MM.1S (cell line): ENCODE data around the gene RAB6B.

Experiments used
- DNase-seq: peaks from one replicate; pipeline ENCODE4 v3.0.0-alpha.2; 2015
- H2AFZ ChIP-seq: fragments of 300-600 bp; sonication (generic); 2 replicates; pipeline ENCODE4 v1.6.0; 2016; ENCODE audit warnings: antibody characterized with exemption, low read length
- H3F3A ChIP-seq: fragments of 300-600 bp; sonication (generic); 2 replicates; pipeline ENCODE4 v1.6.1; 2016; ENCODE audit warnings: mild to moderate bottlenecking, antibody characterized with exemption, low read length, moderate library complexity, mixed read lengths; ENCODE audit not compliant: insufficient read depth
- H3K27ac ChIP-seq: fragments of 300-600 bp; sonication (generic); 2 replicates; pipeline ENCODE4 v1.5.1; 2016; ENCODE audit warnings: mild to moderate bottlenecking, low read length
- H3K27me3 ChIP-seq: fragments of 300-600 bp; sonication (generic); replicated peaks from 2 replicates; pipeline ENCODE4 v1.6.0; 2016; ENCODE audit warnings: low read length; ENCODE audit not compliant: insufficient read depth
- H3K36me3 ChIP-seq: fragments of 300-600 bp; sonication (generic); replicated peaks from 2 replicates; pipeline ENCODE4 v1.6.1; 2016; ENCODE audit warnings: mild to moderate bottlenecking, low read length, mixed read lengths; ENCODE audit not compliant: insufficient read depth
- H3K4me1 ChIP-seq: fragments of 300-600 bp; sonication (generic); 2 replicates; pipeline ENCODE4 v1.6.1; 2016; ENCODE audit warnings: low read length, mixed read lengths
- H3K4me2 ChIP-seq: fragments of 300-600 bp; sonication (generic); 2 replicates; pipeline ENCODE4 v1.6.0; 2016; ENCODE audit warnings: low read depth, low read length
- H3K4me3 ChIP-seq: fragments of 300-600 bp; sonication (generic); 2 replicates; pipeline ENCODE4 v1.5.1; 2016; ENCODE audit warnings: low read length, mixed read lengths
- H3K79me2 ChIP-seq: fragments of 300-600 bp; sonication (generic); 2 replicates; pipeline ENCODE4 v1.6.1; 2016; ENCODE audit warnings: mixed run types, low read length, mixed read lengths
- H3K9ac ChIP-seq: fragments of 300-600 bp; sonication (generic); 2 replicates; pipeline ENCODE4 v1.6.1; 2016; ENCODE audit warnings: low read length, mixed read lengths
- H3K9me2 ChIP-seq: fragments of 300-600 bp; sonication (generic); replicated peaks from 2 replicates; pipeline ENCODE4 v1.6.1; 2016; ENCODE audit warnings: mild to moderate bottlenecking, low read length, mixed read lengths; ENCODE audit not compliant: insufficient read depth
- H3K9me3 ChIP-seq: fragments of 300-600 bp; sonication (generic); replicated peaks from 2 replicates; pipeline ENCODE4 v1.6.1; 2016; ENCODE audit warnings: mild to moderate bottlenecking, low read length, mixed read lengths; ENCODE audit not compliant: insufficient read depth
- H4K20me1 ChIP-seq: fragments of 300-600 bp; sonication (generic); 2 replicates; pipeline ENCODE4 v1.6.1; 2016; ENCODE audit warnings: mild to moderate bottlenecking, low read length, moderate library complexity, mixed read lengths; ENCODE audit not compliant: insufficient read depth
- CTCF ChIP-seq: fragments of 300-600 bp; sonication (generic); IDR thresholded peaks from 2 replicates; pipeline ENCODE4 v1.5.1; 2016; ENCODE audit warnings: antibody characterized with exemption, low read length, mixed read lengths
- EZH2 ChIP-seq: fragments of 300-600 bp; sonication (generic); optimal IDR thresholded peaks from 2 replicates; pipeline ENCODE3; 2017; ENCODE audit warnings: low read depth, mild to moderate bottlenecking, antibody characterized with exemption, low read length, mixed read lengths
- EZH2phosphoT487 ChIP-seq: fragments of 300-600 bp; sonication (generic); IDR thresholded peaks from 2 replicates; pipeline ENCODE4 v1.6.1; 2018; ENCODE audit warnings: antibody characterized with exemption, low read length

The RAB6B gene

GRCh38 chr3:133932009-133932408, 36.3 kb upstream of the RAB6B start:
- Histone ChIP-seq H3K79me2 (no peaks in the 10 kb centered on the region), H3K4me2 (no peak overlapping the region), H4K20me1 (no peaks in the 10 kb centered on the region), H3K27me3 (no peaks in the 10 kb centered on the region), H3K27ac (no peak overlapping the region), H3K4me1 (0 out of 2 replicates have a peak, but pooled peaks cover 4% of the 10 kb centered on the region), H3K9me3 (no peaks in the 10 kb centered on the region), H3K36me3 (no peaks in the 10 kb centered on the region), H3F3A (no peaks in the 10 kb centered on the region), H3K9ac (no peak overlapping the region), H2AFZ (no peak overlapping the region), H3K9me2 (no peaks in the 10 kb centered on the region), H3K4me3 (no peak overlapping the region)
- TF ChIP-seq EZH2phosphoT487 (no peak), EZH2 (no peak), CTCF (no peak)
- DNase-seq, result no peak

GRCh38 chr3:133931084-133931483, 35.4 kb upstream of the RAB6B start:
- TF ChIP-seq EZH2, result no peak
- no peak for TF ChIP-seq EZH2phosphoT487
- H3K4me2 ChIP-seq, result no peak overlapping the region
- no peaks in the 10 kb centered on the region for H4K20me1 ChIP-seq
- no peaks in the 10 kb centered on the region for H3K9me3 ChIP-seq
- H3K4me1 ChIP-seq, result 0 out of 2 replicates have a peak, but pooled peaks cover 4% of the 10 kb centered on the region
- no peaks in the 10 kb centered on the region for H3K79me2 ChIP-seq
- DNase-seq, result no peak
- H3K27ac ChIP-seq, result no peak overlapping the region
- no peak overlapping the region for H2AFZ ChIP-seq
- no peak overlapping the region for H3K9ac ChIP-seq
- no peaks in the 10 kb centered on the region for H3F3A ChIP-seq
- H3K9me2 ChIP-seq, result no peaks in the 10 kb centered on the region
- H3K36me3 ChIP-seq, result no peaks in the 10 kb centered on the region
- H3K4me3 ChIP-seq, result no peak overlapping the region
- H3K27me3 ChIP-seq, result no peaks in the 10 kb centered on the region

GRCh38 chr3:133930341-133930933, 34.8 kb upstream of the RAB6B start:
- Histone ChIP-seq H3K4me2 (no peak overlapping the region), H3K4me3 (no peak overlapping the region), H3K9ac (no peak overlapping the region), H3F3A (no peaks in the 10 kb centered on the region), H3K9me2 (no peaks in the 10 kb centered on the region), H3K36me3 (no peaks in the 10 kb centered on the region), H3K27me3 (no peaks in the 10 kb centered on the region), H2AFZ (no peak overlapping the region), H3K79me2 (no peaks in the 10 kb centered on the region), H4K20me1 (no peaks in the 10 kb centered on the region), H3K27ac (no peak overlapping the region), H3K4me1 (0 out of 2 replicates have a peak, but pooled peaks cover 4% of the 10 kb centered on the region), H3K9me3 (no peaks in the 10 kb centered on the region)
- DNase-seq, result peak; percentile 46
- no peak for TF ChIP-seq EZH2
- TF ChIP-seq CTCF, result peak; percentile 52

- TF ChIP-seq EZH2phosphoT487 (no peak), EZH2 (no peak), CTCF (no peak)
- Histone ChIP-seq H3K27me3 (no peaks in the 10 kb centered on the region), H3K27ac (no peak overlapping the region), H3K4me1 (0 out of 2 replicates have a peak, but pooled peaks cover 4% of the 10 kb centered on the region), H4K20me1 (no peaks in the 10 kb centered on the region), H2AFZ (no peak overlapping the region), H3K4me3 (no peak overlapping the region), H3K4me2 (no peak overlapping the region), H3K36me3 (no peaks in the 10 kb centered on the region), H3K9ac (no peak overlapping the region), H3K79me2 (no peaks in the 10 kb centered on the region), H3K9me2 (no peaks in the 10 kb centered on the region), H3F3A (no peaks in the 10 kb centered on the region), H3K9me3 (no peaks in the 10 kb centered on the region)
- DNase-seq, result no peak
Measured at GRCh38 chr3:133928903-133929607, 33.4 kb upstream of the RAB6B start.
